CD4-positive, alpha-beta T cell treated with Interleukin-21 for 1 hour (primary cell): ENCODE measurements around the gene OTUD3.

Experiments
- DNase-seq: peaks from one replicate; pipeline ENCODE4 v3.0.0-alpha.2; 2020

OTUD3 gene

DNA sequence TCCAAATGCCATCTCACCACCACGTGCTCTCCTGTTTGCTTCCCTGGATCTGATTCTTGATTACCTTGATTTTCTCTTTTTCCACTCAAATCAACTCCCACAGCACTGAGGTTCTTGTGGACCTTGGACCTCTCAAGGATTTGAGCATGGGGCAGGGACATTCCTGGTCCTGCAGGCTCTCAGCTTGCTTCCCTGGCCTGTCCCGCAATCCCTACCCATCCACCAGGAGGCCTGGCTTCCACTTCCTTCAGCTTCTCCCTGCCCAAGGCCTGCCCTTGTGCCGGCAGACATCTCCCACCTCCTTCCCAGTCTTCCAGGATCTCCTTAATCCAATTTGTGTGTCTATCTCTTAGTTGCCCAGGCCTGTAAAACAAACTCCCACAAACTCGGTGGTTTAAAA, 75.6 kb downstream of the OTUD3 start:
- DNase-seq = no peak

DNA sequence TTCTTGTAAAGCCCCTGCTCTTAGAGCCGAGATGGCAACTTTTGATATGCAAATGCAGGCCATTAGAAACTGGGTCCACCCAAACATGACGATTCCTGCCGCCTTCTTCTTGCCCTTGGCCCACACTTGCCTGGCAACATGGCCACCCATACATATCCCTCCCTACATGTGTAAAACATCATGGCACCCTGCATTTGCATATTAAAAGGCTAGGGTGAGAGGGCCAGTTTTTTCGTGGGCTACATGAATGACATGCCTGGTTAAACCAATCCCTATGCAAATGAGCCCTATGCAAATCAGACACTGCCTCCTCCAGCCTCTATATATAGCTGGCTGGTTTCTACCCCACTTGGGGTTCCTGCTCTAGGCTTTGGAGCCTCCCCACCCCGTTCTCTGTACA, 78.4 kb downstream of the OTUD3 start:
- no peak for DNase-seq
